GM21526 (cell line): ENCODE results near the gene C9orf40.

Source experiments
- ATAC-seq: cut with Tn5 transposase; IDR thresholded peaks from one replicate; pipeline ENCODE4 v1.9.1; 2021; ENCODE audit warnings: moderate library complexity; ENCODE audit not compliant: unreplicated experiment, low FRiP score

Gene C9orf40

GRCh38 chr9:74952201-74953151 lies at the start of gene C9orf40:
Gene C9orf40 (minus strand): TSS chr9:74952912. CDS start chr9:74952611, 301 bp downstream.
- ATAC-seq = peak; percentile 91

- ATAC-seq = peak; percentile 79
Measured at GRCh38 chr9:75001719-75002421, 49.2 kb upstream of the C9orf40 start.

GRCh38 chr9:75000835-75001234 lies 48.1 kb upstream of the C9orf40 start:
- ATAC-seq = peak; percentile 75

GRCh38 chr9:74985041-74985440 lies 32.3 kb upstream of the C9orf40 start:
- ATAC-seq = no peak

- no peak for ATAC-seq
Measured at GRCh38 chr9:74983709-74984108, 31.0 kb upstream of the C9orf40 start.

GRCh38 chr9:74979844-74980243 lies 27.1 kb upstream of the C9orf40 start:
- ATAC-seq = no peak

- ATAC-seq = no peak
Measured at GRCh38 chr9:74977287-74977686, 24.6 kb upstream of the C9orf40 start.

- ATAC-seq = no peak
Measured at GRCh38 chr9:74975538-74975937, 22.8 kb upstream of the C9orf40 start.

- no peak for ATAC-seq
Measured at GRCh38 chr9:74974558-74974957, 21.8 kb upstream of the C9orf40 start.

GRCh38 chr9:74973714-74974113 lies 21.0 kb upstream of the C9orf40 start:
- ATAC-seq = no peak

GRCh38 chr9:74963056-74963455 lies 10.3 kb upstream of the C9orf40 start:
- no peak for ATAC-seq

GRCh38 chr9:74961496-74961895 lies 8.8 kb upstream of the C9orf40 start:
- ATAC-seq = no peak

- no peak for ATAC-seq
Measured at GRCh38 chr9:74960561-74960960, 7.8 kb upstream of the C9orf40 start.

- no peak for ATAC-seq
Measured at GRCh38 chr9:74958587-74958986, 5.9 kb upstream of the C9orf40 start.

GRCh38 chr9:74953235-74953751 lies 581 bp upstream of the C9orf40 start:
- peak; percentile 16 for ATAC-seq

- peak; percentile 38 for ATAC-seq
Measured at GRCh38 chr9:74951725-74952151, 974 bp downstream of the C9orf40 start.

- ATAC-seq = no peak
Measured at GRCh38 chr9:74951107-74951720, 1.5 kb downstream of the C9orf40 start.

- ATAC-seq = no peak
Measured at GRCh38 chr9:74949859-74950855, 2.6 kb downstream of the C9orf40 start.

GRCh38 chr9:74948937-74949336 lies 3.8 kb downstream of the C9orf40 start:
- ATAC-seq = no peak

- no peak for ATAC-seq
Measured at GRCh38 chr9:74946686-74947085, 6.0 kb downstream of the C9orf40 start.
